Breast epithelium (tissue), 3 donors: ENCODE data around the gene HIBCH.

Source experiments
- CTCF ChIP-seq, 3 donors: fragments of 450-650 bp; IDR thresholded peaks; one replicate each; pipeline ENCODE4 v1.5.1; 2016 to 2017; ENCODE audit warnings: antibody characterized with exemption in 3 of 3, mild to moderate bottlenecking in 3 of 3, moderate library complexity in 3 of 3
- POLR2A ChIP-seq: fragments of 450-650 bp; IDR thresholded peaks from one replicate; pipeline ENCODE4 v1.6.1; 2016; ENCODE audit warnings: antibody characterized with exemption, mild to moderate bottlenecking, moderate library complexity

- TF ChIP-seq POLR2A (no peak), CTCF (IDR thresholded peaks at IDR 0.05) (no peak)
Observed at GRCh38 chr2:190318931-190319554, 583 bp downstream of the HIBCH start.
